Gastrocnemius medialis (tissue), 4 donors: ENCODE measurements around the gene HPGD.

Experiments
- CTCF ChIP-seq, 5 experiments: fragments of 450-650 bp in 3 of 5; fragments of 200-600 bp in 2 of 5; sonication (generic) in 2 of 5; IDR thresholded peaks in 4 of 5; conservative IDR thresholded peaks in 1 of 5; 1 replicate in 4 of 5; 2 replicates in 1 of 5; pipeline ENCODE4 v1.5.1; 2016 to 2019; ENCODE audit warnings: antibody characterized with exemption in 5 of 5, mild to moderate bottlenecking in 3 of 5, moderate library complexity in 3 of 5
- POLR2A ChIP-seq, 2 donors: fragments of 450-650 bp; IDR thresholded peaks; one replicate each; pipeline ENCODE4 v1.6.1; 2017; ENCODE audit warnings: antibody characterized with exemption in 2 of 2, mild to moderate bottlenecking in 2 of 2, moderate library complexity in 2 of 2

- TF ChIP-seq POLR2A (IDR thresholded peaks at IDR 0.05) (no peak), CTCF (IDR thresholded peaks at IDR 0.05 in 4 of 5, conservative IDR thresholded peaks at IDR 0.05 in 1 of 5) (no peak)
Observed at GRCh38 chr4:174559894-174560293, 37.6 kb upstream of the HPGD start.
